HEK293T (cell line): Measurements from ENCODE around the gene IRAK3.

Experiments
- BHLHE40 ChIP-seq: fragments of 450-650 bp; IDR thresholded peaks from 2 replicates; pipeline ENCODE4 v1.6.1; 2016; ENCODE audit warnings: mild to moderate bottlenecking, moderate library complexity, borderline replicate concordance
- ELF4 ChIP-seq: fragments of 450-650 bp; IDR thresholded peaks from 2 replicates; pipeline ENCODE4 v1.6.1; 2017; ENCODE audit warnings: antibody characterized with exemption
- FOXK2 ChIP-seq: fragments of 450-650 bp; IDR thresholded peaks from 2 replicates; pipeline ENCODE4 v1.6.1; 2016; ENCODE audit warnings: mild to moderate bottlenecking
- PKNOX1 ChIP-seq: fragments of 450-650 bp; IDR thresholded peaks from 2 replicates; pipeline ENCODE4 v1.6.1; 2016
- SP1 ChIP-seq: fragments of 450-650 bp; IDR thresholded peaks from 2 replicates; pipeline ENCODE4 v1.6.1; 2017
- ZNF384 ChIP-seq: fragments of 450-650 bp; IDR thresholded peaks from 2 replicates; pipeline ENCODE4 v1.6.1; 2016

DNA sequence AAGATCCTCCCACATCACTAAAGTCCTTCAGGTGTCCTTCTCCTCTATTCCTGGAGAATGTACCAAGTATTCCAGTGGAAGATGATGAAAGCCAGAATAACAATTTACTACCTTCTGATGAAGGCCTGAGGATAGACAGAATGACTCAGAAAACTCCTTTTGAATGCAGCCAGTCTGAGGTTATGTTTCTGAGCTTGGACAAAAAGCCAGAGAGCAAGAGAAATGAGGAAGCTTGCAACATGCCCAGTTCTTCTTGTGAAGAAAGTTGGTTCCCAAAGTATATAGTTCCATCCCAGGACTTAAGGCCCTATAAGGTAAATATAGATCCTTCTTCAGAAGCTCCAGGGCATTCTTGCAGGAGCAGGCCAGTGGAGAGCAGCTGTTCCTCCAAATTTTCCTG lies 58.7 kb downstream of the IRAK3 start:
- no peak for TF ChIP-seq ZNF384
- TF ChIP-seq FOXK2 = no peak
- TF ChIP-seq PKNOX1 = no peak
- TF ChIP-seq BHLHE40 = no peak
- TF ChIP-seq ELF4 = no peak
- no peak for TF ChIP-seq SP1
